Hippocampal formation (tissue), 2 donors: ENCODE data around the gene PLB1.

Experiments used
- DNase-seq, 2 donors: peaks; one replicate each; lab custom pipeline; 2025; lab: John Stamatoyannopoulos, UW

PLB1 gene

GRCh38 chr2:28506112-28506910 is 10.5 kb downstream of the PLB1 start:
- DNase-seq, result no peak

GRCh38 chr2:28507796-28508764 is 12.2 kb downstream of the PLB1 start:
- no peak for DNase-seq

- no peak for DNase-seq
Measured at GRCh38 chr2:28509361-28509760, 13.5 kb downstream of the PLB1 start.

- DNase-seq, result peak in 1 of 2 donors; percentile 1
Measured at GRCh38 chr2:28510184-28510583, 14.3 kb downstream of the PLB1 start.

GRCh38 chr2:28511871-28512606 is 16.2 kb downstream of the PLB1 start:
- DNase-seq, result no peak

- DNase-seq, result no peak
Measured at GRCh38 chr2:28512607-28512965, 16.7 kb downstream of the PLB1 start.

- DNase-seq, result no peak
Measured at GRCh38 chr2:28513097-28513496, 17.2 kb downstream of the PLB1 start.

GRCh38 chr2:28515176-28515751 is 19.4 kb downstream of the PLB1 start:
- DNase-seq, result no peak

- no peak for DNase-seq
Measured at GRCh38 chr2:28516430-28516829, 20.6 kb downstream of the PLB1 start.

GRCh38 chr2:28516950-28517349 is 21.1 kb downstream of the PLB1 start:
- DNase-seq, result no peak

GRCh38 chr2:28521663-28522062 is 25.8 kb downstream of the PLB1 start:
- DNase-seq, result no peak

GRCh38 chr2:28522481-28522880 is 26.6 kb downstream of the PLB1 start:
- DNase-seq, result no peak

- no peak for DNase-seq
Measured at GRCh38 chr2:28523902-28524301, 28.0 kb downstream of the PLB1 start.

GRCh38 chr2:28525481-28525880 is 29.6 kb downstream of the PLB1 start:
- no peak for DNase-seq

GRCh38 chr2:28526527-28527132 is 30.8 kb downstream of the PLB1 start:
- DNase-seq, result no peak

GRCh38 chr2:28527196-28527595 is 31.3 kb downstream of the PLB1 start:
- no peak for DNase-seq

GRCh38 chr2:28528206-28528605 is 32.3 kb downstream of the PLB1 start:
- DNase-seq, result no peak

- no peak for DNase-seq
Measured at GRCh38 chr2:28530782-28531181, 34.9 kb downstream of the PLB1 start.

GRCh38 chr2:28532399-28532798 is 36.5 kb downstream of the PLB1 start:
- DNase-seq, result no peak

GRCh38 chr2:28533044-28533680 is 37.3 kb downstream of the PLB1 start:
- DNase-seq, result no peak

GRCh38 chr2:28534817-28535216 is 39.0 kb downstream of the PLB1 start:
- DNase-seq, result no peak
